Measurements from ENCODE around the gene LY6G5B. TPM values are rescaled to one million over a fixed set of nuclear protein-coding genes. Genes with fewer than 3 reads are reported as not detected.

LY6G5B gene
- total and polyA plus RNA-seq, 2 donors from 2014 or later, result 2.5 to 15.1 TPM

DNA sequence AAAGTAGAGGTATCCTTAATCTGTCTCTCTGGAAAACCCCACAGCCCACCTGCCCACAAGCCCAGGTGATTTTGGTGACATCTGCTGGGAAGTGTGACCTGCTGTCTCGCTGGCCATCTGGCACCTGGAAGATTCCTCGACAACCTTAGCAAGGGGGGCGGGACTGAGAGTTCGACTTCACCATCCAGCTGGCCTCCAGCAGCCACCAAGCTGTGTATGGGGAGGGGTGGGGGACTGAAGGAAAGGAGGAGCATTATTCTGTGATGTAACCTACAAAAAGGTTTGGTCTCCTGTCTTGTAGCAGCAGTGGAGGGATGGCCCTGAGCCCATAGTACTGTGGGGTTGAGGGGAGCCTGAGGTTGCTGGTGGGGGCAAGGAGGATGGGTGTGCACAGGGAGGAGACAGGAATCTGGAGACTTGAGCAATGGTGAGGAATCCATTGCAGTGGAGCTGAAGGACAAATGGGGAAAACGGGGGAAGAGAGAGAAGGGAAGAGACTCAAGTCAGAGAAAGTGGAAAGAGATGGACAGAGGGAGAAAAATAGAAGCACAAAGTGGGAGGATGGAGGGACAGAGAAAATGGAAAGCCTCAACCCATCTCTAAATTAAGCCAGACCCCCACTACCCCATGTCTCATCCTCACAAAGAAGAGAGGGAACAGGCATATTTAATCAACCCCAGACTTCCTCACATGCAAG, 40.9 kb downstream of the LY6G5B start:
- Histone ChIP-seq H3K9me3 (ENCODE audit: control insufficient read depth in 2 of 3, insufficient read depth in 1 of 3, low read length in 3 of 3) (no peaks in the 10 kb centered on the region), H3K36me3 (ENCODE audit: control insufficient read depth in 2 of 3, insufficient read depth in 3 of 3, low read length in 3 of 3) (no peaks in the 10 kb centered on the region), H3K4me3 (ENCODE audit: low read length in 3 of 3) (no peak overlapping the region), H3K27me3 (ENCODE audit: control insufficient read depth, insufficient read depth, low read length) (no peaks in the 10 kb centered on the region), H3K27ac (ENCODE audit: low read depth in 2 of 2, low read length in 2 of 2) (no peak overlapping the region), H3K9ac (ENCODE audit: low read length in 3 of 3) (no peak overlapping the region), H3K4me1 (ENCODE audit: control insufficient read depth in 2 of 3, insufficient read depth in 2 of 3, low read depth in 1 of 3, low read length in 3 of 3) (no peaks in the 10 kb centered on the region)
- FAIRE-seq (no peak), DNase-seq (no peak)
- intact Hi-C loops (cut with DNase I), result no loop called here
- TF ChIP-seq, protein P1, sequence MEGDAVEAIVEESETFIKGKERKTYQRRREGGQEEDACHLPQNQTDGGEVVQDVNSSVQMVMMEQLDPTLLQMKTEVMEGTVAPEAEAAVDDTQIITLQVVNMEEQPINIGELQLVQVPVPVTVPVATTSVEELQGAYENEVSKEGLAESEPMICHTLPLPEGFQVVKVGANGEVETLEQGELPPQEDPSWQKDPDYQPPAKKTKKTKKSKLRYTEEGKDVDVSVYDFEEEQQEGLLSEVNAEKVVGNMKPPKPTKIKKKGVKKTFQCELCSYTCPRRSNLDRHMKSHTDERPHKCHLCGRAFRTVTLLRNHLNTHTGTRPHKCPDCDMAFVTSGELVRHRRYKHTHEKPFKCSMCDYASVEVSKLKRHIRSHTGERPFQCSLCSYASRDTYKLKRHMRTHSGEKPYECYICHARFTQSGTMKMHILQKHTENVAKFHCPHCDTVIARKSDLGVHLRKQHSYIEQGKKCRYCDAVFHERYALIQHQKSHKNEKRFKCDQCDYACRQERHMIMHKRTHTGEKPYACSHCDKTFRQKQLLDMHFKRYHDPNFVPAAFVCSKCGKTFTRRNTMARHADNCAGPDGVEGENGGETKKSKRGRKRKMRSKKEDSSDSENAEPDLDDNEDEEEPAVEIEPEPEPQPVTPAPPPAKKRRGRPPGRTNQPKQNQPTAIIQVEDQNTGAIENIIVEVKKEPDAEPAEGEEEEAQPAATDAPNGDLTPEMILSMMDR (IDR thresholded peaks at IDR 0.05; ENCODE audit: borderline replicate concordance, extremely low read depth, insufficient read depth), result no peak

DNA sequence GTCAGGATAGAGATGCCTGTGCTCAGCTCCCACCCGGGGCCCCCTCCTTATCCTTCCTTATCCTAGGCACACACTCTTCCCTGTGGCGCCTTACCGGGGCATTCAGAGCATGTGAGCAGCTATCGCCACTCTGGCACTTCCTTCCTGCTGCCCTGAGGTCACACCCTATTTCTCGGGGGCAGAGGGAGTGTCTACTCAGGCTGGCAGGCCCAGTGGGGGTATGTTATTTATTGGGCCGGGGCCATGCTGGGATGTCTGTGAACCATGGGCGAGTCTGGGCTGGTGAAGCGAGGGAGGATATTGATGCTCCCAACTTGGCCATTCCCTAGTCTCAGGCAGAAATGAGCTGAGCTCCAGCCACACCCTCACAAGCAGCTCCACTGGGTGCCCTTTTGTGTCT, 41.5 kb downstream of the LY6G5B start:
- no peaks in the 10 kb centered on the region for H3K4me1 ChIP-seq (ENCODE audit: control insufficient read depth in 2 of 3, insufficient read depth in 2 of 3, low read depth in 1 of 3, low read length in 3 of 3)
- no peaks in the 10 kb centered on the region for H3K36me3 ChIP-seq (ENCODE audit: control insufficient read depth in 2 of 3, insufficient read depth in 3 of 3, low read length in 3 of 3)
- intact Hi-C loops (cut with DNase I), result no loop called here
- no peak overlapping the region for H3K4me3 ChIP-seq (ENCODE audit: low read length in 3 of 3)
- no peaks in the 10 kb centered on the region for H3K9me3 ChIP-seq (ENCODE audit: control insufficient read depth in 2 of 3, insufficient read depth in 1 of 3, low read length in 3 of 3)
- H3K9ac ChIP-seq (ENCODE audit: low read length in 3 of 3), result no peak overlapping the region
- no peak overlapping the region for H3K27ac ChIP-seq (ENCODE audit: low read depth in 2 of 2, low read length in 2 of 2)
- peak in 1 of 5 donors; percentile 43 for DNase-seq
- no peaks in the 10 kb centered on the region for H3K27me3 ChIP-seq (ENCODE audit: control insufficient read depth, insufficient read depth, low read length)
- TF ChIP-seq, protein P1 (IDR thresholded peaks at IDR 0.05; ENCODE audit: borderline replicate concordance, extremely low read depth, insufficient read depth), result no peak
- no peak for FAIRE-seq

DNA sequence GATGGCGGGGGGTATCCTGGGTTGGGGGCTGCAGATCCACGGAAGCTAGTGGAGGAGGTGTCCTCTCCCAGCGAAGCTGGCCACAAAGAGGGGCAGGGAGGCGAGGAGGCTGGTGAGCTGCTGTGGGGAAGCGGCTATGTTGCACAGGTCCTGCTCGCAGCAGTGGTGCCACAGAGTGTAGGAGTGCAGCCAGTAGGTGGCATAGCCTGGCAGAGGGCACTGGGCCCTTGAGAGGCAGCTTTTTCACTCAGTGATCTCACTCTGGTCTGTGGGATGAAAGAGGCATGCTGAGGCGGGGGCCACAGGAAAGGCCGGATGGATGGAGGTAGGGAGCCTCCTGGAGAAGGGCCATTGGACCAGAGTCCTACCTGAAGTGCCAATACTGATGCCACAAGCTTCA, 42.5 kb downstream of the LY6G5B start:
- Histone ChIP-seq H3K4me3 (ENCODE audit: low read length in 3 of 3) (no peak overlapping the region), H3K9me3 (ENCODE audit: control insufficient read depth in 2 of 3, insufficient read depth in 1 of 3, low read length in 3 of 3) (no peaks in the 10 kb centered on the region), H3K27ac (ENCODE audit: low read depth in 2 of 2, low read length in 2 of 2) (no peak overlapping the region), H3K27me3 (ENCODE audit: control insufficient read depth, insufficient read depth, low read length) (no peaks in the 10 kb centered on the region), H3K9ac (ENCODE audit: low read length in 3 of 3) (no peak overlapping the region), H3K4me1 (ENCODE audit: control insufficient read depth in 2 of 3, insufficient read depth in 2 of 3, low read depth in 1 of 3, low read length in 3 of 3) (no peaks in the 10 kb centered on the region), H3K36me3 (ENCODE audit: control insufficient read depth in 2 of 3, insufficient read depth in 3 of 3, low read length in 3 of 3) (no peaks in the 10 kb centered on the region)
- FAIRE-seq (no peak), DNase-seq (no peak)
- TF ChIP-seq, protein P1 (IDR thresholded peaks at IDR 0.05; ENCODE audit: borderline replicate concordance, extremely low read depth, insufficient read depth), result peak; percentile 13
- intact Hi-C loops (cut with DNase I), result no loop called here

DNA sequence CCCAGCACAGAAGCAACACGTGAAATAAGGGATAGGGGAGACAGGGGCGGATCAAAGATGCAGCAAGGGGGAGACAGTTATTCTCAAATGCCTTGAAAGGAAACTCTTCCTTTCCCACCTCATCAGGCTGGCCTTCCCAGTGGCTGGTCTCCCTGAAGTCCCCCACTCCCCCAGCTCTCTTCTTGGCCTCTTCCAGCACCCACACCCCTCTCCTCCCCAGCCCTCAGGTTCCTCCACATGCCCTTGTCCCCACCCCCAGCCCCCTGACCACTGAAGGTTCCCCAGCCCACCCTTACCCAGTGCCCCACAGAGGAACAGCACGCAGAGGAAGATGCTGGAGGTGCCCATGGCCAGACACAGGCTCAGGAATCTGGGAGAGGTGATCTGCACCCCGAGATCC, 43.7 kb downstream of the LY6G5B start:
- Histone ChIP-seq H3K9ac (ENCODE audit: low read length in 3 of 3) (no peak overlapping the region), H3K4me1 (ENCODE audit: control insufficient read depth in 2 of 3, insufficient read depth in 2 of 3, low read depth in 1 of 3, low read length in 3 of 3) (no peaks in the 10 kb centered on the region), H3K36me3 (ENCODE audit: control insufficient read depth in 2 of 3, insufficient read depth in 3 of 3, low read length in 3 of 3) (no peaks in the 10 kb centered on the region), H3K27me3 (ENCODE audit: control insufficient read depth, insufficient read depth, low read length) (no peaks in the 10 kb centered on the region), H3K4me3 (ENCODE audit: low read length in 3 of 3) (no peak overlapping the region), H3K27ac (ENCODE audit: low read depth in 2 of 2, low read length in 2 of 2) (no peak overlapping the region), H3K9me3 (ENCODE audit: control insufficient read depth in 2 of 3, insufficient read depth in 1 of 3, low read length in 3 of 3) (no peaks in the 10 kb centered on the region)
- intact Hi-C loops (cut with DNase I), result no loop called here
- TF ChIP-seq, protein P1 (IDR thresholded peaks at IDR 0.05; ENCODE audit: borderline replicate concordance, extremely low read depth, insufficient read depth), result no peak
- DNase-seq, result no peak
- FAIRE-seq, result no peak
